Testis (tissue), 3 donors: Measurements from ENCODE around the gene DAB2. TPM values are rescaled to one million over a fixed set of nuclear protein-coding genes. Genes with fewer than 3 reads are reported as not detected.

Experiments used
- DNase-seq: peaks from one replicate; pipeline ENCODE4 v3.0.0-alpha.2; 2019
- H3K27ac ChIP-seq, 2 donors: fragments of 200-600 bp; sonication (generic); one replicate each; pipeline ENCODE4 v1.5.1; 2019
- H3K27me3 ChIP-seq: fragments of 200-600 bp; sonication (generic); one replicate; pipeline ENCODE4 v1.5.1; 2019
- H3K36me3 ChIP-seq: fragments of 200-600 bp; sonication (generic); one replicate; pipeline ENCODE4 v1.5.1; 2017; ENCODE audit warnings: low read depth; ENCODE audit errors: missing control alignments
- H3K4me1 ChIP-seq: fragments of 200-600 bp; sonication (generic); one replicate; pipeline ENCODE4 v1.5.1; 2019
- H3K4me3 ChIP-seq, 2 donors: fragments of 200-600 bp; sonication (generic); one replicate each; pipeline ENCODE4 v1.5.1; 2017 to 2019
- H3K9me3 ChIP-seq: fragments of 200-600 bp; sonication (generic); one replicate; pipeline ENCODE4 v1.5.1; 2017
- POLR2A ChIP-seq: fragments of 450-650 bp; IDR thresholded peaks from one replicate; pipeline ENCODE4 v1.6.1; 2017; ENCODE audit warnings: antibody characterized with exemption, mild to moderate bottlenecking, moderate library complexity
- WGBS, 2 donors: methylation state at CpG; one replicate each; pipeline ENCODE4 v1.1.5; 2018; 5-methylcytosine and 5-hydroxymethylcytosine counted together
- intact Hi-C: fragments of 100-400 bp; cut with DNase I; formaldehyde crosslinking; loops from one replicate; pipeline ENCODE4 v1.15.1; 2023; ENCODE audit warnings: low total_unique reads
- polyA plus RNA-seq: library from polyadenylated mRNA; stranded (reverse); fragments of 350-450 nt; fragmentation: Illumina TruSeq; extraction: RNeasy Lipid Tissue Mini Kit (QIAGEN cat#74804); gene quantifications from one replicate; pipeline ENCODE4 v1.2.3, GENCODE V29; 2014; ENCODE audit warnings: low read depth, low replicate concordance; ENCODE audit not compliant: insufficient read depth
- total RNA-seq, 2 donors: library from RNA; depleted of rRNA; stranded (reverse); fragments of >200 nt; gene quantifications; one replicate each; pipeline ENCODE4 v1.2.3, GENCODE V29; 2016
- TF ChIP-seq, protein P1 (sequence below), 3 experiments: fragments of 450-650 bp in 2 of 3; fragments of 200-600 bp in 1 of 3; sonication (generic) in 1 of 3; IDR thresholded peaks; one replicate each; pipeline ENCODE4 v1.5.1; 2016 to 2019; ENCODE audit warnings: antibody characterized with exemption in 3 of 3, mild to moderate bottlenecking in 2 of 3, moderate library complexity in 1 of 3

The DAB2 gene
- total and polyA plus RNA-seq, 3 donors from 2014 or later = 12.9 to 56.2 (median 29.7) TPM

DNA sequence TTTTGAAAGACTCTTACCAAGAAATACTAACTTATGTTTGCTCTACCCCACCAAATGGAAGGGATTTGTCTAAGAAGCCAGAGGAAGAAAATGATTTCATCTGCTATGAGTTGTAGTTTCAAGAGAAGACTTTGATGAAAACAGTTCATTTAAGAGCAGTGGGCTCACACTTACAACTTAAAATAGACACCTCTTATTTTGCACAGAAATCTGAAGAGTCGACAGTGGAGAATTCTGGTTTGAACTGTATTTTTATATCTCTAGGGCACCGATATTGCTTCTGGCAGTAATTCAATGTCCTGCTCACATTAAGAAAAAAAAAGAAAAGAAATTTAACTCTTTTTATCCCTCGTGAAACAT lies 1.9 kb upstream of the DAB2 start:
- 31% methylated on average over 3 of the region's 3 CpGs for whole genome bisulfite sequencing, 2 donors
- intact Hi-C loops = no loop called here
- DNase-seq = no peak

DNA sequence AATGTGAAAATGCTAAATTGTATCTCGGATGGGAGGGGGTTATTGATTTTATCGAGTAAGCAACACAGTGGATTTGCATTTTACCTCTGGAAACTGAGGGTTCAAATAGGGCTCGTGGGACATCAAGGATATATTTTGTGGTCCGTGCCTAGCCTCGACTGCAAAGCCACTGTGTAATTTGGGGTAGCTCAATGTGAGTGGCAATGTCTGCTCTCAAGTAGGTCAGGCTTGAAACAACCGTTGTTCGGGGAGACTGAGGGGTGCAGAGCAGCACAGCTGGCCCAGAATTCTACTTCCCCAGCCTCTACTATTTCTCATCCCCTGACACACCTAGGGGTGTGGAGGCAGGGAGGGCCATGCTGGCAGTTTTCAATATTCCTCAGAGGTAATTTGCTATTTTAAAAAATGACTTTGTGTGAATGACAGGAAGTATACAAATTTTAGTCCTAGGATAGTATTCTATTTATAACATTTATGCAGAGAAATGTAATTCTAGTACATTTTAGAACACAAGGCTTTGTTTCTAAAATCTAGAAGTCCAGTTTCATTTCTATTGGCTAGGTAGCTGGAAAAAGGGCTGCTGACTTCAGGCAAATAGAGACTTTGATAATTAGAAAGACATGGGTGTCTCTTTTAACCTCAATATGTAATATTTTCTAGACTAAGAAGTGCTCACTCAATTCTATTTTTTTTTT lies 1.4 kb upstream of the DAB2 start:
- H3K27ac ChIP-seq = peak overlapping the region in 1 of 2 donors; percentile 82
- peaks cover 26% of the 10 kb centered on the region for H3K4me1 ChIP-seq
- peak overlapping the region in 1 of 2 donors; percentile 77 for H3K4me3 ChIP-seq
- intact Hi-C loops = no loop called here
- WGBS, 2 donors = 26 to 39% methylated on average over 7 of the region's 7 CpGs
- TF ChIP-seq, protein P1, sequence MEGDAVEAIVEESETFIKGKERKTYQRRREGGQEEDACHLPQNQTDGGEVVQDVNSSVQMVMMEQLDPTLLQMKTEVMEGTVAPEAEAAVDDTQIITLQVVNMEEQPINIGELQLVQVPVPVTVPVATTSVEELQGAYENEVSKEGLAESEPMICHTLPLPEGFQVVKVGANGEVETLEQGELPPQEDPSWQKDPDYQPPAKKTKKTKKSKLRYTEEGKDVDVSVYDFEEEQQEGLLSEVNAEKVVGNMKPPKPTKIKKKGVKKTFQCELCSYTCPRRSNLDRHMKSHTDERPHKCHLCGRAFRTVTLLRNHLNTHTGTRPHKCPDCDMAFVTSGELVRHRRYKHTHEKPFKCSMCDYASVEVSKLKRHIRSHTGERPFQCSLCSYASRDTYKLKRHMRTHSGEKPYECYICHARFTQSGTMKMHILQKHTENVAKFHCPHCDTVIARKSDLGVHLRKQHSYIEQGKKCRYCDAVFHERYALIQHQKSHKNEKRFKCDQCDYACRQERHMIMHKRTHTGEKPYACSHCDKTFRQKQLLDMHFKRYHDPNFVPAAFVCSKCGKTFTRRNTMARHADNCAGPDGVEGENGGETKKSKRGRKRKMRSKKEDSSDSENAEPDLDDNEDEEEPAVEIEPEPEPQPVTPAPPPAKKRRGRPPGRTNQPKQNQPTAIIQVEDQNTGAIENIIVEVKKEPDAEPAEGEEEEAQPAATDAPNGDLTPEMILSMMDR (IDR thresholded peaks at IDR 0.05) = no peak
- TF ChIP-seq POLR2A = no peak
- H3K9me3 ChIP-seq = no peaks in the 10 kb centered on the region
- no peaks in the 10 kb centered on the region for H3K27me3 ChIP-seq
- DNase-seq = no peak
- no peaks in the 10 kb centered on the region for H3K36me3 ChIP-seq

More for the DNA sequence above, 1.9 kb upstream of the DAB2 start:
- H3K9me3 ChIP-seq = no peaks in the 10 kb centered on the region
- no peak overlapping the region for H3K4me3 ChIP-seq
- TF ChIP-seq, protein P1 (IDR thresholded peaks at IDR 0.05) = no peak
- TF ChIP-seq POLR2A = no peak
- H3K27me3 ChIP-seq = no peaks in the 10 kb centered on the region
- H3K27ac ChIP-seq = peak overlapping the region in 1 of 2 donors; percentile 82
- H3K4me1 ChIP-seq = peaks cover 23% of the 10 kb centered on the region
- no peaks in the 10 kb centered on the region for H3K36me3 ChIP-seq

DNA sequence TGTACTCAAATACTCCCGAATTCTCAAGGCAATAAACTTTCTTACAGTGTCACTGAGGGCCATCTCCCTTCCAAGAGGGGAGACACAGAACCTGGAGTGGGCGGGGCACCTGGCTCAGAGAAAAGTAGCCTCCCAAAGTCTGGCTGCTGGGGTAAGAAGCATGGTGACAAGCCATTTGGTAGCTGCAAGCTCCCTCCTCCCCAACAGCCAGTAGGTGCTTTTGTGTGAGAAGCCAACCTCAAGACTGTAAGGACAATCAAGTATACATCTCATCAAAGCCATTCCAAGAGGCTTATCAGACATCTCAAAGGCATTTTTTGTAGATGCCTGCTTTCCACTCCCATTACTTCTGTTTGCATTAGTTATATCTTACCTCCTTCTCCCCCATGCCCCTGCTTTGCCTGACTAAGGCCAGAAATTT lies 1.4 kb downstream of the DAB2 start:
- H3K4me3 ChIP-seq = peak overlapping the region; percentile 64 to 77
- H3K27me3 ChIP-seq = no peaks in the 10 kb centered on the region
- DNase-seq = peak; percentile 48
- WGBS, 2 donors = 39 to 42% methylated on average over 2 of the region's 2 CpGs
- intact Hi-C loops = no loop called here
- H3K4me1 ChIP-seq = peaks cover 35% of the 10 kb centered on the region
- peak overlapping the region; percentile 73 to 82 for H3K27ac ChIP-seq
- TF ChIP-seq POLR2A = no peak
- TF ChIP-seq, protein P1 (IDR thresholded peaks at IDR 0.05) = no peak
- H3K9me3 ChIP-seq = no peaks in the 10 kb centered on the region
- no peaks in the 10 kb centered on the region for H3K36me3 ChIP-seq

DNA sequence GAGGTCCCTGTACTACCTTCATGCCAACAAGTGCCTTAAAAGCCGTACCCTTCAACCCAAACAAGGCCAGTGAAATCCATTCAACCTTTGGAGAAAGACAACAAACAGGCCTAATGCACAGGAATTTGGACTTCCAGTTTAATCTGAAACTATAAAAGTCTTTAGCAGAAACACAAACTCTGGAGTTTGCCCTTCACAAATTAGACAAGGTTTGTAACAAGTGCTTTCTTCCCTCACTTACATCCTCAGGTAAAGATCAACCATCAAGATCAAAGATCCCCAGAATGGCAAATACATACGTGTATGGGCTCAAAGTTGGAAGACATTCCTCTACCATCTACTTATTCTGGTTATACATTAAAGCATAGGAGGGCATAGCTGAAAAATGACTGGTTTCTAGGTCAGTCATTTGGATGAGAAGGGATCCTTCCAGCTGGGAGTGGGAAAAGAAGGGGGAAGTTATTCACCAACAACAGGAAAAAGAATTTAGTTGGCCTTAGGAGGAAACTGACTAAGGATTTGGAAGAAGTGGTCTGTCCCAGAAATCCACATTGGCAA lies 2.0 kb downstream of the DAB2 start:
- Histone ChIP-seq H3K4me1 (peaks cover 35% of the 10 kb centered on the region), H3K36me3 (no peaks in the 10 kb centered on the region), H3K4me3 (peak overlapping the region in 1 of 2 donors; percentile 77), H3K9me3 (no peaks in the 10 kb centered on the region), H3K27me3 (no peaks in the 10 kb centered on the region), H3K27ac (peak overlapping the region; percentile 15 to 82)
- WGBS, 2 donors = 45 to 46% methylated on average over 2 of the region's 2 CpGs
- intact Hi-C loops = no loop called here
- DNase-seq = no peak
- no peak for TF ChIP-seq POLR2A
- TF ChIP-seq, protein P1 (IDR thresholded peaks at IDR 0.05) = no peak
